ENCODE results near the gene HDAC4. TPM values are rescaled to one million over a fixed set of nuclear protein-coding genes. Genes with fewer than 3 reads are reported as not detected.

The HDAC4 gene
- total RNA-seq, 4 donors from 2014 or later: 21.6 to 72.7 (median 35.2) TPM

GRCh38 chr2:239293775-239294430, 106.9 kb downstream of the HDAC4 start:
- Histone ChIP-seq H3K27me3 (no peaks in the 10 kb centered on the region), H3K27ac (peak overlapping the region in 3 of 4 donors; percentile 47 to 90 (median 86)), H3K4me1 (peaks cover 15 to 96% (median 67%) of the 10 kb centered on the region in 3 donors), H3K36me3 (no peaks in the 10 kb centered on the region), H3K4me3 (no peak overlapping the region), H3K9me3 (no peaks in the 10 kb centered on the region)
- TF ChIP-seq POLR2A (IDR thresholded peaks at IDR 0.05) (no peak), CTCF (IDR thresholded peaks at IDR 0.05) (no peak)
- intact Hi-C loops (cut with DNase I): no loop called here
- no peak for DNase-seq
- WGBS, 2 donors: 77 to 83% methylated on average over 8 to 12 of the region's 15 CpGs

- intact Hi-C loops (cut with DNase I): no loop called here
- no peaks in the 10 kb centered on the region for H3K36me3 ChIP-seq
- no peaks in the 10 kb centered on the region for H3K9me3 ChIP-seq
- TF ChIP-seq CTCF (IDR thresholded peaks at IDR 0.05) (no peak), POLR2A (IDR thresholded peaks at IDR 0.05) (no peak)
- peak overlapping the region in 3 of 4 donors; percentile 86 to 90 (median 86) for H3K27ac ChIP-seq
- WGBS, 2 donors: 45 to 67% methylated on average over 12 to 13 of the region's 15 CpGs
- H3K4me3 ChIP-seq: no peak overlapping the region
- peaks cover 17 to 96% (median 69%) of the 10 kb centered on the region in 3 donors for H3K4me1 ChIP-seq
- no peaks in the 10 kb centered on the region for H3K27me3 ChIP-seq
- DNase-seq: no peak
Measured at GRCh38 chr2:239292959-239293774, 107.7 kb downstream of the HDAC4 start.

- Histone ChIP-seq H3K4me3 (no peak overlapping the region), H3K9me3 (no peaks in the 10 kb centered on the region), H3K27ac (peak overlapping the region; percentile 82 to 90 (median 86)), H3K36me3 (no peaks in the 10 kb centered on the region), H3K4me1 (peaks cover 20 to 96% (median 66%) of the 10 kb centered on the region in 3 donors), H3K27me3 (no peaks in the 10 kb centered on the region)
- no peak for DNase-seq
- WGBS, 2 donors: 65 to 75% methylated on average over 5 of the region's 5 CpGs
- TF ChIP-seq CTCF (IDR thresholded peaks at IDR 0.05) (no peak), POLR2A (IDR thresholded peaks at IDR 0.05) (no peak)
- intact Hi-C loops (cut with DNase I): no loop called here
Measured at GRCh38 chr2:239292531-239292930, 108.3 kb downstream of the HDAC4 start.

- no peaks in the 10 kb centered on the region for H3K27me3 ChIP-seq
- H3K9me3 ChIP-seq: no peaks in the 10 kb centered on the region
- 68 to 73% methylated on average over 11 to 12 of the region's 30 CpGs for WGBS, 2 donors
- peaks cover 15 to 96% (median 70%) of the 10 kb centered on the region in 3 donors for H3K4me1 ChIP-seq
- TF ChIP-seq POLR2A (IDR thresholded peaks at IDR 0.05) (no peak), CTCF (IDR thresholded peaks at IDR 0.05) (no peak)
- peak overlapping the region in 1 of 4 donors; percentile 13 for H3K4me3 ChIP-seq
- DNase-seq: no peak
- no peaks in the 10 kb centered on the region for H3K36me3 ChIP-seq
- intact Hi-C loops (cut with DNase I): no loop called here
- peak overlapping the region; percentile 82 to 90 (median 86) for H3K27ac ChIP-seq
Measured at GRCh38 chr2:239291475-239292350, 109.1 kb downstream of the HDAC4 start.
